H1 (cell line): ENCODE results near the gene HLA-E. TPM values are rescaled to one million over a fixed set of nuclear protein-coding genes. Genes with fewer than 3 reads are reported as not detected.

Experiments used
- CTCF ChIA-PET: fragments of 300-600 bp; sonication (Branson Sonifier 250); formaldehyde crosslinking; loops from one replicate; lab custom pipeline; 2021; ENCODE audit not compliant: partially characterized antibody; lab: Charles Lee
- POLR2A ChIA-PET: fragments of 300-600 bp; sonication (Branson Sonifier 250); formaldehyde crosslinking; loops from one replicate; lab custom pipeline; 2021; ENCODE audit warnings: inconsistent platforms; ENCODE audit not compliant: partially characterized antibody; lab: Charles Lee
- DNase-seq, 2 experiments: peaks; one replicate each; pipeline versions ENCODE4 v3.0.0 to v3.0.0-alpha.2; 2010 to 2022; ENCODE audit warnings: low spot score in 2 of 2, low read depth in 1 of 2, mixed read lengths in 1 of 2
- FAIRE-seq: peaks from 2 replicates; lab custom pipeline; 2011; peaks lifted over from hg19 to GRCh38; lab: Jason Lieb, UNC
- H2AFZ ChIP-seq: 2 replicates; pipeline ENCODE4 v1.8.1; 2012; ENCODE audit warnings: low read length, inconsistent platforms
- H2AK5ac ChIP-seq: 2 replicates; pipeline ENCODE4 v1.6.1; 2013; ENCODE audit warnings: low read depth, low read length
- H2BK120ac ChIP-seq: replicated peaks from 2 replicates; pipeline ENCODE3; 2013; ENCODE audit warnings: low read depth, low read length, inconsistent platforms
- H2BK12ac ChIP-seq: 2 replicates; pipeline ENCODE4 v1.6.1; 2013; ENCODE audit warnings: low read depth, low read length
- H2BK15ac ChIP-seq: 2 replicates; pipeline ENCODE4 v1.6.1; 2013; ENCODE audit warnings: low read length
- H2BK20ac ChIP-seq: 2 replicates; pipeline ENCODE4 v1.6.1; 2013; ENCODE audit warnings: low read length
- H2BK5ac ChIP-seq: 2 replicates; pipeline ENCODE4 v1.6.1; 2013; ENCODE audit warnings: low read depth, low read length
- H3K14ac ChIP-seq: 2 replicates; pipeline ENCODE4 v1.6.1; 2013; ENCODE audit warnings: inconsistent platforms; ENCODE audit not compliant: insufficient read length
- H3K18ac ChIP-seq: 2 replicates; pipeline ENCODE4 v1.6.1; 2013; ENCODE audit warnings: low read length; ENCODE audit errors: extremely low read depth
- H3K23ac ChIP-seq: 2 replicates; pipeline ENCODE4 v1.6.1; 2013; ENCODE audit warnings: inconsistent platforms; ENCODE audit not compliant: insufficient read length
- H3K23me2 ChIP-seq: 2 replicates; pipeline ENCODE4 v1.6.1; 2013; ENCODE audit warnings: low read depth, low read length
- H3K27ac ChIP-seq: 2 replicates; pipeline ENCODE4 v1.6.1; 2011; ENCODE audit warnings: low read depth, low read length, inconsistent platforms
- H3K27me3 ChIP-seq, 4 experiments: replicated peaks in 1 of 4; 1 replicate in 1 of 4; 2 replicates in 3 of 4; pipeline versions ENCODE4 v1.6.1 to v1.8.1; 2011 to 2013; ENCODE audit warnings: low read length in 3 of 4, mild to moderate bottlenecking in 3 of 4, inconsistent platforms in 2 of 4, mixed read lengths in 2 of 4, moderate library complexity in 1 of 4; ENCODE audit not compliant: control insufficient read depth in 3 of 4, insufficient read depth in 3 of 4; ENCODE audit errors: extremely low read depth in 1 of 4
- H3K36me3 ChIP-seq, 4 experiments: 2 replicates each; pipeline versions ENCODE4 v1.6.1 to v1.8.1; 2011 to 2013; ENCODE audit warnings: mild to moderate bottlenecking in 4 of 4, low read length in 3 of 4, moderate library complexity in 2 of 4, control low read depth in 1 of 4, inconsistent platforms in 1 of 4; ENCODE audit not compliant: insufficient read depth in 4 of 4, control insufficient read depth in 2 of 4
- H3K4ac ChIP-seq: replicated peaks from 2 replicates; pipeline ENCODE3; 2013; ENCODE audit warnings: low read length, low read depth, mixed read lengths, inconsistent platforms; ENCODE audit not compliant: insufficient read length
- H3K4me1 ChIP-seq, 4 experiments: replicated peaks in 1 of 4; 1 replicate in 1 of 4; 2 replicates in 3 of 4; pipeline versions ENCODE4 v1.6.1 to v1.8.1; 2011 to 2013; ENCODE audit warnings: low read length in 3 of 4, inconsistent platforms in 2 of 4, mixed read lengths in 1 of 4; ENCODE audit not compliant: insufficient read depth in 4 of 4, control insufficient read depth in 3 of 4
- H3K4me2 ChIP-seq, 2 experiments: 2 replicates each; pipeline versions ENCODE4 v1.6.1 to v1.8.1; 2011 to 2013; ENCODE audit warnings: low read depth in 2 of 2, low read length in 2 of 2, control low read depth in 1 of 2, inconsistent platforms in 1 of 2, mild to moderate bottlenecking in 1 of 2; ENCODE audit not compliant: insufficient read depth in 1 of 2
- H3K4me3 ChIP-seq, 4 experiments: fragments of 200-600, 300-600 bp in 1 of 4; sonication (generic), shearing (Covaris generic), sonication (Bioruptor Twin) in 1 of 4; 2 replicates each; pipeline versions ENCODE4 v1.5.1 to v1.8.1; 2011 to 2016; ENCODE audit warnings: low read length in 4 of 4, low read depth in 3 of 4, control low read depth in 2 of 4, inconsistent platforms in 2 of 4, mild to moderate bottlenecking in 2 of 4, mixed read lengths in 1 of 4, moderate library complexity in 1 of 4; ENCODE audit not compliant: insufficient read depth in 2 of 4; ENCODE audit errors: extremely low read depth in 1 of 4
- H3K56ac ChIP-seq: replicated peaks from 2 replicates; pipeline ENCODE3; 2013; ENCODE audit warnings: low read depth, mild to moderate bottlenecking, mixed read lengths, low read length, inconsistent platforms; ENCODE audit not compliant: insufficient read length
- H3K79me1 ChIP-seq: 2 replicates; pipeline ENCODE4 v1.6.1; 2013; ENCODE audit warnings: low read depth, low read length, control low read depth
- H3K79me2 ChIP-seq, 2 experiments: 2 replicates each; pipeline versions ENCODE4 v1.6.1 to v1.8.1; 2012 to 2013; ENCODE audit warnings: low read length in 2 of 2, mild to moderate bottlenecking in 2 of 2, inconsistent platforms in 1 of 2; ENCODE audit not compliant: insufficient read depth in 2 of 2, control insufficient read depth in 1 of 2
- H3K9ac ChIP-seq, 4 experiments: replicated peaks in 1 of 4; 1 replicate in 1 of 4; 2 replicates in 3 of 4; pipeline versions ENCODE4 v1.6.1 to v1.8.1; 2011 to 2013; ENCODE audit warnings: low read depth in 3 of 4, low read length in 3 of 4, control low read depth in 2 of 4, mild to moderate bottlenecking in 2 of 4, moderate library complexity in 2 of 4, inconsistent platforms in 1 of 4; ENCODE audit errors: extremely low read depth in 1 of 4
- H3K9me3 ChIP-seq, 2 experiments: 2 replicates each; pipeline versions ENCODE4 v1.6.1 to v1.8.1; 2012 to 2013; ENCODE audit warnings: mild to moderate bottlenecking in 2 of 2, moderate library complexity in 2 of 2, control low read depth in 1 of 2, inconsistent platforms in 1 of 2, low read depth in 1 of 2, low read length in 1 of 2, mixed read lengths in 1 of 2; ENCODE audit not compliant: insufficient read depth in 2 of 2
- H4K20me1 ChIP-seq, 2 experiments: replicated peaks in 1 of 2; 2 replicates each; pipeline versions ENCODE3 to v1.8.1; 2011 to 2013; ENCODE audit warnings: inconsistent platforms in 2 of 2, low read length in 2 of 2, mild to moderate bottlenecking in 1 of 2; ENCODE audit not compliant: insufficient read depth in 2 of 2, control insufficient read depth in 1 of 2
- H4K5ac ChIP-seq: 2 replicates; pipeline ENCODE4 v1.6.1; 2013; ENCODE audit warnings: low read length, low read depth, mixed read lengths, inconsistent platforms; ENCODE audit not compliant: insufficient read length
- H4K8ac ChIP-seq: 2 replicates; pipeline ENCODE4 v1.8.0; 2013; ENCODE audit warnings: mild to moderate bottlenecking, moderate library complexity, low read length, inconsistent platforms; ENCODE audit not compliant: insufficient read depth; ENCODE audit errors: extremely low read depth
- H4K91ac ChIP-seq: replicated peaks from 2 replicates; pipeline ENCODE3; 2013; ENCODE audit warnings: low read length, mixed read lengths, inconsistent platforms; ENCODE audit not compliant: insufficient read length
- ATF3 ChIP-seq: IDR thresholded peaks from 2 replicates; pipeline ENCODE4 v1.6.1; 2011; ENCODE audit warnings: low read depth, mild to moderate bottlenecking, low read length; ENCODE audit not compliant: insufficient read depth
- WGBS, 2 experiments: shearing (Covaris generic) in 1 of 2; methylation state at CpG; one replicate each; pipeline versions ENCODE4 v1.1.6 to v1.1.7; 2013 to 2015; ENCODE audit warnings: low lambda C conversion rate in 2 of 2, mixed read lengths in 2 of 2, inconsistent platforms in 1 of 2, low coverage in 1 of 2, missing lambda C conversion rate in 1 of 2; ENCODE audit not compliant: insufficient replicate concordance in 2 of 2, insufficient coverage in 1 of 2, insufficient read length in 1 of 2; ENCODE audit errors: extremely low coverage in 1 of 2, missing lambda C conversion rate in 1 of 2; 5-methylcytosine and 5-hydroxymethylcytosine counted together
- polyA plus RNA-seq, 7 experiments: library from polyadenylated mRNA; depleted of rRNA in 3 of 7; stranded (reverse) in 5 of 7; unstranded in 2 of 7; fragments of >200 nt in 5 of 7; fragments of 200-250 nt in 2 of 7; gene quantifications; 1 replicate in 5 of 7; 2 replicates in 1 of 7; 4 replicates in 1 of 7; pipeline versions ENCODE4 v1.2.1 to v1.2.3, GENCODE V29; 2011 to 2013; ENCODE audit warnings: missing spikeins in 2 of 7, mixed read lengths in 2 of 7
- total RNA-seq: library from RNA; stranded (reverse); fragmentation: NEBNext Ultra II Directional; extraction: Animal tissue kit (Norgen Biotek cat#: 25700); gene quantifications from 2 replicates; pipeline ENCODE4 v1.2.1, GENCODE V29; 2021

Gene HLA-E
- total and polyA plus RNA-seq, 2 of the 8 experiments (the other 6 are each of a cell fraction or from before 2014, with no cell fraction given) = 20.2 to 28.0 TPM

GRCh38 chr6:30450548-30450908 is 38.8 kb upstream of the HLA-E start:
- H4K8ac ChIP-seq = no peak overlapping the region
- no peak overlapping the region for H4K5ac ChIP-seq
- ChIA-PET CTCF (interaction anchor here (0.7 to 1.8 kb wide), 6 partner anchors 12 to 148 kb away, joined by 3 to 5 read pairs (median 4); no protein-coding TSS in a partner anchor), POLR2A (interaction anchor here (0.8 to 1.3 kb wide), 2 partner anchors 147 to 167 kb away, joined by 3 to 4 read pairs; partner anchors contain the start of gene PPP1R10)
- H3K27ac ChIP-seq = no peak overlapping the region
- no peak overlapping the region for H3K56ac ChIP-seq
- peaks cover 0 to 36% (median 24%) of the 10 kb centered on the region in 4 experiments; a peak in 6 of 7 replicates for H3K27me3 ChIP-seq
- H2BK15ac ChIP-seq = no peak overlapping the region
- H3K18ac ChIP-seq = no peak overlapping the region
- no peak overlapping the region for H2BK120ac ChIP-seq
- no peak overlapping the region for H3K4me3 ChIP-seq
- peak overlapping the region; percentile 29 to 46; a peak in 1 of 4 replicates for H3K4me2 ChIP-seq
- H2BK12ac ChIP-seq = no peak overlapping the region
- H4K91ac ChIP-seq = no peak overlapping the region
- H3K36me3 ChIP-seq = no peaks in the 10 kb centered on the region
- no peak overlapping the region for H3K9ac ChIP-seq
- H2BK20ac ChIP-seq = no peak overlapping the region
- H3K79me2 ChIP-seq = no peaks in the 10 kb centered on the region
- no peak for DNase-seq
- H3K4ac ChIP-seq = no peak overlapping the region
- no peaks in the 10 kb centered on the region for H3K23me2 ChIP-seq
- H3K14ac ChIP-seq = no peak overlapping the region
- no peaks in the 10 kb centered on the region for H3K79me1 ChIP-seq
- TF ChIP-seq ATF3 = no peak
- H3K9me3 ChIP-seq = no peaks in the 10 kb centered on the region
- no peak overlapping the region for H2BK5ac ChIP-seq
- peaks cover 0 to 5% (median 2%) of the 10 kb centered on the region in 4 experiments; a peak in 4 of 7 replicates for H3K4me1 ChIP-seq
- no peaks in the 10 kb centered on the region for H4K20me1 ChIP-seq
- peak overlapping the region; percentile 47; the same call in 1 of the 2 replicates for H2AFZ ChIP-seq
- 81% methylated on average over 9 of the region's 9 CpGs; no CpG with 5 or more reads in 1 of the 2 experiments for WGBS, 2 experiments
- FAIRE-seq = no peak
- no peak overlapping the region for H2AK5ac ChIP-seq
- no peak overlapping the region for H3K23ac ChIP-seq
